GM18498 (cell line): ENCODE data around the gene CCDC187.

ENCODE experiments used
- ATAC-seq: cut with Tn5 transposase; IDR thresholded peaks from one replicate; pipeline ENCODE4 v1.9.1; 2021; ENCODE audit warnings: mild to moderate bottlenecking, moderate library complexity; ENCODE audit not compliant: unreplicated experiment

The CCDC187 gene

GRCh38 chr9:136211441-136212344 is 92.2 kb downstream of the CCDC187 start:
- ATAC-seq: no peak

GRCh38 chr9:136211006-136211405 is 92.9 kb downstream of the CCDC187 start:
- ATAC-seq: no peak

GRCh38 chr9:136210276-136210675 is 93.6 kb downstream of the CCDC187 start:
- ATAC-seq: no peak

- ATAC-seq: no peak
Observed at GRCh38 chr9:136209786-136210185, 94.1 kb downstream of the CCDC187 start.

GRCh38 chr9:136209232-136209631 is 94.7 kb downstream of the CCDC187 start:
- no peak for ATAC-seq

GRCh38 chr9:136208675-136209074 is 95.2 kb downstream of the CCDC187 start:
- ATAC-seq: no peak

- ATAC-seq: no peak
Observed at GRCh38 chr9:136207616-136208015, 96.3 kb downstream of the CCDC187 start.

- no peak for ATAC-seq
Observed at GRCh38 chr9:136206602-136207275, 97.2 kb downstream of the CCDC187 start.

- no peak for ATAC-seq
Observed at GRCh38 chr9:136205707-136205992, 98.2 kb downstream of the CCDC187 start.

- no peak for ATAC-seq
Observed at GRCh38 chr9:136204838-136205706, 98.8 kb downstream of the CCDC187 start, which contains the start of gene LHX3. LHX3 (minus strand) TSS chr9:136205128; CDS start chr9:136205012, 116 bp downstream.

GRCh38 chr9:136204145-136204805 is 99.6 kb downstream of the CCDC187 start:
- no peak for ATAC-seq

- no peak for ATAC-seq
Observed at GRCh38 chr9:136203408-136204144, 100.3 kb downstream of the CCDC187 start.

GRCh38 chr9:136202454-136203407 is 101.2 kb downstream of the CCDC187 start:
- ATAC-seq: no peak

GRCh38 chr9:136201609-136202453 is 102.1 kb downstream of the CCDC187 start:
- no peak for ATAC-seq

GRCh38 chr9:136201174-136201573 is 102.7 kb downstream of the CCDC187 start:
- no peak for ATAC-seq

- no peak for ATAC-seq
Observed at GRCh38 chr9:136200424-136200823, 103.5 kb downstream of the CCDC187 start.
